Subcutaneous abdominal adipose tissue (tissue), 5 donors: ENCODE results near the gene UHRF2.
"Not testable (repeated sequence)": the region's sequence is repeated elsewhere in the genome, so short reads cannot be mapped to it uniquely, and the experiment has no call there.

Experiments
- H3K27ac ChIP-seq: one replicate; pipeline ENCODE4 v1.7.0; 2013; ENCODE audit warnings: low read depth, mild to moderate bottlenecking, inconsistent platforms, low read length, moderate library complexity
- H3K27me3 ChIP-seq, 5 donors: one replicate each; pipeline ENCODE4 v1.7.0; 2013; ENCODE audit warnings: low read length in 5 of 5, inconsistent platforms in 1 of 5; ENCODE audit not compliant: control insufficient read depth in 5 of 5, insufficient read depth in 4 of 5
- H3K36me3 ChIP-seq, 5 donors: one replicate each; pipeline ENCODE4 v1.7.0; 2013; ENCODE audit warnings: low read length in 5 of 5; ENCODE audit not compliant: control insufficient read depth in 5 of 5, insufficient read depth in 5 of 5
- H3K4me1 ChIP-seq, 5 donors: one replicate each; pipeline ENCODE4 v1.7.0; 2013; ENCODE audit warnings: low read length in 5 of 5, mild to moderate bottlenecking in 3 of 5, moderate library complexity in 1 of 5; ENCODE audit not compliant: control insufficient read depth in 5 of 5, insufficient read depth in 5 of 5
- H3K4me3 ChIP-seq, 5 donors: one replicate each; pipeline ENCODE4 v1.7.0; 2013; ENCODE audit warnings: low read length in 5 of 5, low read depth in 1 of 5
- H3K9ac ChIP-seq, 5 donors: one replicate each; pipeline ENCODE4 v1.7.0; 2013; ENCODE audit warnings: low read length in 5 of 5, mild to moderate bottlenecking in 4 of 5, moderate library complexity in 3 of 5
- H3K9me3 ChIP-seq, 5 donors: one replicate each; pipeline ENCODE4 v1.7.0; 2013; ENCODE audit warnings: low read length in 5 of 5; ENCODE audit not compliant: control insufficient read depth in 5 of 5
- donor health status: healthy.
- donor health status: healthy.
- donor health status: healthy.
- donor health status: healthy.
- donor health status: healthy.

The UHRF2 gene

DNA sequence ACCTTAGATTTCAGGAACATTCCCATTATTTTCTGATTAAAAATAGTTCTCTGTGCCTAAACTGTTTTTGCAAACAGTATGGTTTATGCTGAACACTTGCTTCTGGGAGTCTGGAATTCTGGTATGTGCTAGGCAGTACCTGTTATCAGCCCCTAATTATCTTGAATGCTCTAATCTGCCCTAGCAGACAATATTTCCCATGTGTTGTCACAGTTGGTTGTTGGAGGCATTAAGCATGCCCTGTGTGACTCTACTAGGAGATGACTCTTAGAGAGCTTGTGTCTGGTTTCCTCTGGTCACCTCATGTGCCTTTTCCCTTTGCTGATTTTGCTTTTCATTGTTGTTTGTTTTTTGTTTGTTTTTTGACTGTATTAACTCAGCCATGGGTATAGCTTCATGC, 36.6 kb downstream of the UHRF2 start:
- H3K4me3 ChIP-seq = no peak overlapping the region
- no peaks in the 10 kb centered on the region for H3K27me3 ChIP-seq
- H3K27ac ChIP-seq = no peak overlapping the region
- no peak overlapping the region for H3K9ac ChIP-seq
- peaks cover 0 to 5% (median 0%) of the 10 kb centered on the region in 5 donors for H3K36me3 ChIP-seq
- no peaks in the 10 kb centered on the region for H3K9me3 ChIP-seq
- H3K4me1 ChIP-seq = peaks cover 0 to 11% (median 4%) of the 10 kb centered on the region in 5 donors

DNA sequence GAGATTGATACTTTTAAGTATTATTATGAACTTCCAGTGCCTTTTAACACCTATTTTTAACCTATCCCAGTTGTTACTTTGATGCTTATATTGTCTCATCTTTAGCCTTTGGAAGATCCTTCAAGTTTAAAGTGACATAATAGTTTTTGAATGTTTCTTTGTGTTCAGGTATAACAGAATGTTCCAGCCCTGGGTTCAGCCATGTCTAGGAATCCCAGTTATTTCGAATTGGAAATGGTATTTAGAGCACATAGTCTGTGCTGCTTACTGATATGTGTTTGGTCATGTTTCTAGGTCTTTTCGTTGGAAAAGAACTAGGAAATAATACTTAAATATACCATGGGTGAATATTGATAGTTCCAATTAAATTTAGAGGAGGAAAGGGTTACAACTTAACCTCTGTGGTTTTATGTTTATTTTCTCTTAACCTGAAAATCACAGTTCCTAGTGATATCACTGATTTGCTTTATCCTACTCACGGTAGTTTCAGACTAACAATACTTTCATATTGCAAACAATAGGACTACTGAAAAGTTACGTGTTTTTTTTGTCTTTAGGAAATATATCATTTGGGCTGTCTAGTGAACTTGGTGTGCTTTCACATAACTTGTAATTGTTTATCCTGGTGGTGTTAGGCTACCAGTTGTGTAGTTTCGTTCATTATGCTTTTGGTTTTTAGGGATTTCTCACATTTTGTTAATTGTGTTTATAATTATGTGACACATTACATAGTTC, 37.8 kb downstream of the UHRF2 start:
- no peak overlapping the region for H3K4me3 ChIP-seq
- peaks cover 0 to 11% (median 4%) of the 10 kb centered on the region in 5 donors for H3K4me1 ChIP-seq
- H3K9me3 ChIP-seq = no peaks in the 10 kb centered on the region

DNA sequence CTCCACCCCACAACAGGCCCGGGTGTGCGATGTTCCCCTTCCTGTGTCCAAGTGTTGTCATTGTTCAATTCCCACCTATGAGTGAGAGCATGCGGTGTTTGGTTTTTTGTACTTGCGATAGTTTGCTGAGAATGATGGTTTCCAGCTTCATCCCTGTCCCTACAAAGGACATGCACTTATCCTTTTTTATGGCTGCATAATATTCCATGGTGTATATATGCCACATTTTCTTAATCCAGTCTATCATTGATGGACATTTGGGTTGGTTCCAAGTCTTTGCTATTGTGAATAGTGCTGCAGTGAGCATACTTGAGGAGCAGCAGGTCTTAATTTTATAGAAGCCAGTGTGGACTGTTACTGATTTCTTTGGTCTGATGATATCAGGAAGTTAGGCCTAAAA, 42.3 kb downstream of the UHRF2 start:
- not testable (repeated sequence) for H3K9me3 ChIP-seq, H3K27me3 ChIP-seq, H3K4me1 ChIP-seq

More for the DNA sequence above, 37.8 kb downstream of the UHRF2 start:
- H3K9ac ChIP-seq = no peak overlapping the region
- no peak overlapping the region for H3K27ac ChIP-seq
- peaks cover 0 to 5% (median 0%) of the 10 kb centered on the region in 5 donors for H3K36me3 ChIP-seq
- no peaks in the 10 kb centered on the region for H3K27me3 ChIP-seq

DNA sequence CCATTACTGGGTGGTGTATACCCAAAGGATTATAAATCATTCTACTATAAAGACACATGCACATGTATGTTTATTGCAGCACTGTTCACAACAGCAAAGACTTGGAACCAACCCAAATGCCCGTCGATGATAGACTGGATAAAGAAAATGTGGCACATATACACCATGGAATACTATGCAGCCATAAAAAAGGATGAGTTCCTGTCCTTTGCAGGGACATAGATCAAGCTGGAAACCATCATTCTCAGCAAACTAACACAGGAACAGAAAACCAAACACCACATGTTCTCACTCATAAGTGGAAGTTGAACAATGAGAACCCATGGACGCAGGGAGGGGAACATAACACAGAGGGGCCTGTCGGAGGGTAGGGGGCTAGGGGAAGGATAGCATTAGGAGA, 45.7 kb downstream of the UHRF2 start:
- H3K9ac ChIP-seq, H3K4me1 ChIP-seq, H3K36me3 ChIP-seq, H3K9me3 ChIP-seq, H3K27me3 ChIP-seq, H3K27ac ChIP-seq, H3K4me3 ChIP-seq: not testable (repeated sequence)

More for the DNA sequence above, 42.3 kb downstream of the UHRF2 start:
- not testable (repeated sequence) for H3K4me3 ChIP-seq, H3K9ac ChIP-seq, H3K36me3 ChIP-seq, H3K27ac ChIP-seq

DNA sequence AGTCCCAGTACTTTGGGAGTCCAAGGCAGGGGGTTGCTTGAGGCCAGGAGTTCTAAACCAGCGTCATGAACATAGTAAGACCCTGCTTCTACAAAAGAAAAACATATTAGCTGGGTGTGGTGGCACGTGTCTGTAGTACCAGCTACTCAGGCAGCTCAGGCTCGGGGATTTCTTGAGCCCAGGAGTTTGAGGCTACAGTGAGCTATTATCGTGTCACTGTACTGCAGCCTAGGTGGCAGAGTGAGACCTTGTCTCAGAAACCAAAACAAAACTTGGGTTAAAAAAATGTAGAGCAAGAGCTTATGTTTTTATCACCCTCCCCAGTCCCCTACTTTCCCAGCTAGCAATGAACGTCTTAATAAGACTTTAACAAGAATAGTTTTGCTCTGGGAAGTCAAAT, 46.7 kb downstream of the UHRF2 start:
- Histone ChIP-seq H3K27me3 (no peaks in the 10 kb centered on the region), H3K4me1 (no peaks in the 10 kb centered on the region)

DNA sequence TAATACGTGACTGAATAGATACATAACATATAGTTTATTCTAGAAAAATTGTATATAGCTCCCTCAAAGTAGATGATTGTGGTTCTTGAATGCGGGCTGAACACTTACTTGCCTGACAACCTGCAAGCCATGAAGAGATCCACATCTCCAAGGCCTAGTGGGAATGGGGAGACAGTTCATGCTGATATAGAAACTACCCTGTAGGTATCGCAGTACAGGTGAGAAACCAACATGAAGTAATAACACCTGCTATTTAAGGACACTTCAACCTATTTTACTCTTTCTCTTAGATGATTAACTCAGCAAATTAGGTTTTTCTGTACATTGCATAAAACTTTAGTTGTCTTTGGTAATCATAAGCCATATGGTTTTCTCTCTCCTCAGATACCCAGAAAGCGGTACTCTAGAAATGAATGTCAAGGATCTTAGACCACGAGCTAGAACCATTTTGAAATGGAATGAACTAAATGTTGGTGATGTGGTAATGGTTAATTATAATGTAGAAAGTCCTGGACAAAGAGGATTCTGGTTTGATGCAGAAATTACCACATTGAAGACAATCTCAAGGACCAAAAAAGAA, 47.3 kb downstream of the UHRF2 start:
- no peak overlapping the region for H3K27ac ChIP-seq
- H3K27me3 ChIP-seq = no peaks in the 10 kb centered on the region
- no peaks in the 10 kb centered on the region for H3K4me1 ChIP-seq
- no peaks in the 10 kb centered on the region for H3K9me3 ChIP-seq
- H3K9ac ChIP-seq = no peak overlapping the region
- H3K4me3 ChIP-seq = no peak overlapping the region
- H3K36me3 ChIP-seq = peaks cover 0 to 5% (median 2%) of the 10 kb centered on the region in 5 donors

More for the DNA sequence above, 46.7 kb downstream of the UHRF2 start:
- peaks cover 0 to 4% (median 2%) of the 10 kb centered on the region in 5 donors for H3K36me3 ChIP-seq
- no peak overlapping the region for H3K9ac ChIP-seq
- no peak overlapping the region for H3K27ac ChIP-seq
- H3K4me3 ChIP-seq = no peak overlapping the region
- no peaks in the 10 kb centered on the region for H3K9me3 ChIP-seq

DNA sequence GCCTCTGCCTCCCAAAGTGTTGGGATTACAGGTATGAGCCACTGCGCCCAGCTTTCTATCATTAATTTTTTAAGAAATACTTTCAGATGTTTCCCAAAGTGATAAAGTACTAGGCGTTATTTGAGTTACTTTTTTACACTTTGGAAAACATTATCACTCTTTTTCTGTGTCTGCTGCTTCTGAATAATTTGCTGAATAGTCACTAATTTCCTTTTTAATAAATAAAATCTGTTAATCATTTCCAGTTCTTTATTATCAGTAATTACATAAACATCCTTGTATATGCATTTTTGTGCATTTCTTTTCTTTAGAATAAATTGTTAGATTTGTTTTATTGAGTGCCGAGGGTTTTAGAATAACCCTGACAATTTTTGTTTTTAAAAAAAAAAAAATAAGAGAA, 48.6 kb downstream of the UHRF2 start:
- H3K4me3 ChIP-seq = no peak overlapping the region
- H3K9me3 ChIP-seq = no peaks in the 10 kb centered on the region
- no peaks in the 10 kb centered on the region for H3K4me1 ChIP-seq
- H3K27me3 ChIP-seq = no peaks in the 10 kb centered on the region
- no peak overlapping the region for H3K27ac ChIP-seq
- peaks cover 0 to 5% (median 2%) of the 10 kb centered on the region in 5 donors for H3K36me3 ChIP-seq
- no peak overlapping the region for H3K9ac ChIP-seq

DNA sequence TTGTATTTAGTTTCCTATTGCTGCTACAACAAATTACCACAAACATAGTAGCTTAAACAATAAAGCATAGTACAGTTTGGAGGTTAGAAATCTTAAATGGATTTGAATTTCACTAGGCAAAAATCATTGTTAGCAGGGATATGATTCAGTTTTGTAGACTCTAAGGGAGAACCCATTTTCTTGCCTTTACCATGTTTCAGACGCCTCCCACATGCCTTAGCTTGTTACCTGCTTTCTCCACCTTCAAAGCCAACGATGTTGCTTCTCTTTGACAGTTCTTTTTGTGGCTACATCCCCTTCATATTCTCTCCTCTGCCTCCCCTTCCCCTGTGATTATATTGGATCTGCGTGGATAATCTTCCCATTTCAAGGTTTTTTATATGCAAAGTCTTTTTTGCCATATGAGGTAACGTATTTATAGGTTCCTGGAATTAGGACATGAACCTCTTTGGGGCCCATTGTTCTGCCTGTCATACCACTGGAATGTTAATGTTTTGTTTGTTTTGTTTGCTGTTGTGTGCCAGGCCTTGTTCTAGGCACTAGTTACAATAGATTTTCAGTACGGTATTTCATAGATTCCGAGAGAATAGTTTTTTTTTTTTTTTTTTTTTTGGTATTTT, 54.1 kb downstream of the UHRF2 start:
- peaks cover 0 to 5% (median 2%) of the 10 kb centered on the region in 5 donors for H3K36me3 ChIP-seq
- no peaks in the 10 kb centered on the region for H3K27me3 ChIP-seq
- no peaks in the 10 kb centered on the region for H3K9me3 ChIP-seq
- H3K27ac ChIP-seq = no peak overlapping the region
- no peak overlapping the region for H3K9ac ChIP-seq
- H3K4me3 ChIP-seq = no peak overlapping the region
- H3K4me1 ChIP-seq = no peaks in the 10 kb centered on the region

DNA sequence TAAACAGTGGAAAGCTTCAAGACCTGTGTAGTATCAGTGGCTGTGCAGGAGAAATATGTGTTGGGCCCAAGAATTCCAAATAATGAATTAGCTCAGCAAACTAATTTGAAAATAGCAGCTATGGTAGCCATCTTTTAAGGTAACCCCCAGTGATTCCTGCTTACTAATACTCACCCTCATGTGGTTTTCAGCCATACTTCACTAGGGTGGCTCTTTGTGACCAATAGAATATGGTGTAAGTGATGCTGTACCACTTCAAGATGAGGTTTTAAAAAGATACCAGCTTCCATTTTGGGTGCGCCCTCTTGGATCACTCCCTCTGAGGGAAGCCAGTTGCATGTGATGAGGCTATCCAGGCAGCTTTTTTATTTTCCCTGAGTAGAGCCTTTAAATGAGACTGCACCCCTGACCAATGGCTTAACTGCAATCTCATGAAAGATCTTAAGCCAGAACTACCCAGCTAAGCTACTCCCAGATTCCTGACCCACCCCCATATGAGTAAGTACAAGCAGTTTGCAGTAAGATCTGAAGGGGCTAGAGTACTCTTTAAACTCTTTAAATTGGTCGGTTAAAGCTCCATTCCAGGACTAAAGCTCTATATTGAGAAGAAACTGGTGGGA, 58.3 kb downstream of the UHRF2 start:
- Histone ChIP-seq H3K4me3 (no peak overlapping the region), H3K27ac (no peak overlapping the region), H3K27me3 (no peaks in the 10 kb centered on the region), H3K4me1 (no peaks in the 10 kb centered on the region), H3K9ac (no peak overlapping the region), H3K9me3 (no peaks in the 10 kb centered on the region), H3K36me3 (peaks cover 0 to 6% (median 0%) of the 10 kb centered on the region in 5 donors)

DNA sequence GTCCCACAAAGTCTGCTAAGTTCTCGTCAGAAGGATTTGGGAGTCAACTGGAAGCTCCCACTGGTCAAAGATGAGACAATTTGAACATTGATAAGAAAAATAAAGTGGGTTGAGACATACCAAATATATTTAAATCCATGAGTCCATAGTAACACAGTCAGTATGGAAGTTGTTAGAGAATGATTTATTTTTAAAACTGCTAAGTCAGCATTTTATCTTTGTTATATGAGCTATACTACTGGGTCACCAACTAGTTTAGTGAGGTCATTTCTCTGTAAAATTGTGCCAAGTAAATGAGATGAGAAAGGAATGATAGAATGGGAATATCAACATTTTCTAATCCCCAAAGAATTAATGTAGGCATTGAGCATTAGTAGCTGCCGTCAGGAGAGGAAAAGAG, 60.2 kb downstream of the UHRF2 start:
- Histone ChIP-seq H3K9ac (no peak overlapping the region), H3K27me3 (no peaks in the 10 kb centered on the region)

More for the DNA sequence above, 60.2 kb downstream of the UHRF2 start:
- H3K36me3 ChIP-seq = peaks cover 0 to 13% (median 8%) of the 10 kb centered on the region in 5 donors
- no peaks in the 10 kb centered on the region for H3K4me1 ChIP-seq
- H3K9me3 ChIP-seq = no peaks in the 10 kb centered on the region
- no peak overlapping the region for H3K4me3 ChIP-seq
- no peak overlapping the region for H3K27ac ChIP-seq
